Measurements from ENCODE around the gene ATR. TPM values are rescaled to one million over a fixed set of nuclear protein-coding genes. Genes with fewer than 3 reads are reported as not detected.

ATR gene
- total RNA-seq, 1 experiment from 2014 or later: 15.8 TPM

DNA sequence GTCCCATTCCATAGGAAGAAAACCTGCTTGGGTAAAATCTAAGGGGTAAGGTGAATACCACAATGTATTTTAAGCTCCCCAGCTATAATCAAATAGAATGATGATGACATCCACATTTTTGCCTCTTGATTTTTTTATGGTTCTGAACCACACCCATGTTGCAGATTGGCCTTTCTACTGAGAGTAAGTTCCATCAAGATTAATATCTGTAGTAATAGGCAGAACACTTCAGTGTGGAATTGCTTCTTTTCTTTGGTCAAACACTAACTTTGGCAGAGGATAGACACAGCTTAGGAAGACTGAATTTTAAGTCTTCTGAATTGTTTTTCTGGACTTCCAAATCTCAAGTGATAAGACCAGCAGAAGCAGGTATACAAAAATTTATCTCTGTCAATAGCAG lies 44.7 kb upstream of the ATR start:
- Histone ChIP-seq H3K14ac (ENCODE audit: insufficient read depth, low read length) (no peak overlapping the region), H2BK5ac (ENCODE audit: insufficient read length, low read length) (no peak overlapping the region), H2AFZ (ENCODE audit: low read length) (no peak overlapping the region), H3K79me1 (ENCODE audit: insufficient read depth, low read depth, low read length, poor library complexity, severe bottlenecking) (no peaks in the 10 kb centered on the region), H2BK20ac (ENCODE audit: low read depth, low read length, poor library complexity, severe bottlenecking) (no peak overlapping the region), H2BK12ac (ENCODE audit: insufficient read length, low read depth, low read length) (no peak overlapping the region), H4K20me1 (ENCODE audit: control insufficient read depth, insufficient read depth, insufficient read length) (no peaks in the 10 kb centered on the region), H2BK120ac (ENCODE audit: low read depth, low read length, poor library complexity, severe bottlenecking) (no peak overlapping the region), H4K5ac (ENCODE audit: insufficient read length, low read depth, low read length) (no peak overlapping the region), H4K91ac (ENCODE audit: insufficient read length, low read depth, low read length) (no peak overlapping the region), H2AK5ac (ENCODE audit: insufficient read length, low read length) (no peak overlapping the region), H3K18ac (ENCODE audit: insufficient read length, low read depth, low read length) (no peak overlapping the region), H3K9ac (ENCODE audit: extremely low read depth, insufficient read length, low read length) (no peak overlapping the region), H3K27me3 (ENCODE audit: insufficient read depth, low read length) (no peaks in the 10 kb centered on the region), H3K23me2 (ENCODE audit: insufficient read length, low read depth, low read length, poor library complexity, severe bottlenecking) (no peaks in the 10 kb centered on the region), H3K23ac (ENCODE audit: insufficient read length, low read depth, low read length) (no peak overlapping the region), H4K8ac (replicated peaks; ENCODE audit: insufficient read length, low read depth, low read length) (no peak overlapping the region), H3T11ph (ENCODE audit: low read length) (no peak overlapping the region), H3K9me3 (ENCODE audit: control insufficient read depth, low read depth, low read length) (no peaks in the 10 kb centered on the region), H3K56ac (ENCODE audit: insufficient read length, low read depth, low read length) (no peak overlapping the region), H3K4me2 (ENCODE audit: insufficient read depth, insufficient read length, low read length) (no peak overlapping the region), H2BK15ac (ENCODE audit: low read depth, low read length) (no peak overlapping the region), H3K4ac (ENCODE audit: low read depth, low read length) (no peak overlapping the region), H3K4me1 (ENCODE audit: insufficient read depth, low read length) (no peaks in the 10 kb centered on the region), H3K79me2 (ENCODE audit: insufficient read depth, low read length) (no peaks in the 10 kb centered on the region), H3K27ac (ENCODE audit: insufficient read length, low read depth, low read length) (no peak overlapping the region)
- DNase-seq: no peak
- Mint-ChIP-seq H3K36me3 (ENCODE audit: insufficient read depth in 1 of 3, low read depth in 3 of 3) (no peaks in the 10 kb centered on the region), H3K27ac (no peak overlapping the region), H3K9me3 (no peaks in the 10 kb centered on the region), H3K4me1 (peaks cover 13 to 17% of the 10 kb centered on the region in 2 experiments), H3K4me3 (no peak overlapping the region), H3K27me3 (ENCODE audit: low read depth) (no peaks in the 10 kb centered on the region)
- TF ChIP-seq, protein P1, sequence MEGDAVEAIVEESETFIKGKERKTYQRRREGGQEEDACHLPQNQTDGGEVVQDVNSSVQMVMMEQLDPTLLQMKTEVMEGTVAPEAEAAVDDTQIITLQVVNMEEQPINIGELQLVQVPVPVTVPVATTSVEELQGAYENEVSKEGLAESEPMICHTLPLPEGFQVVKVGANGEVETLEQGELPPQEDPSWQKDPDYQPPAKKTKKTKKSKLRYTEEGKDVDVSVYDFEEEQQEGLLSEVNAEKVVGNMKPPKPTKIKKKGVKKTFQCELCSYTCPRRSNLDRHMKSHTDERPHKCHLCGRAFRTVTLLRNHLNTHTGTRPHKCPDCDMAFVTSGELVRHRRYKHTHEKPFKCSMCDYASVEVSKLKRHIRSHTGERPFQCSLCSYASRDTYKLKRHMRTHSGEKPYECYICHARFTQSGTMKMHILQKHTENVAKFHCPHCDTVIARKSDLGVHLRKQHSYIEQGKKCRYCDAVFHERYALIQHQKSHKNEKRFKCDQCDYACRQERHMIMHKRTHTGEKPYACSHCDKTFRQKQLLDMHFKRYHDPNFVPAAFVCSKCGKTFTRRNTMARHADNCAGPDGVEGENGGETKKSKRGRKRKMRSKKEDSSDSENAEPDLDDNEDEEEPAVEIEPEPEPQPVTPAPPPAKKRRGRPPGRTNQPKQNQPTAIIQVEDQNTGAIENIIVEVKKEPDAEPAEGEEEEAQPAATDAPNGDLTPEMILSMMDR (conservative IDR thresholded peaks at IDR 0.05): no peak

Data from H9 (cell line).